Measurements from ENCODE around the gene UFSP1. TPM values are rescaled to one million over a fixed set of nuclear protein-coding genes. Genes with fewer than 3 reads are reported as not detected.

The UFSP1 gene
- total RNA-seq, 1 donor from 2014 or later: 1.6 TPM

GRCh38 chr7:100878685-100879084, 10.8 kb downstream of the UFSP1 start:
- Histone ChIP-seq H3K4me3 (ENCODE audit: low read depth, low read length) (no peak overlapping the region), H3K36me3 (ENCODE audit: control insufficient read depth, insufficient read depth, low read length) (peaks cover 1% of the 10 kb centered on the region), H3K27me3 (ENCODE audit: control insufficient read depth, insufficient read depth, low read length) (no peaks in the 10 kb centered on the region)
- TF ChIP-seq, protein P1, sequence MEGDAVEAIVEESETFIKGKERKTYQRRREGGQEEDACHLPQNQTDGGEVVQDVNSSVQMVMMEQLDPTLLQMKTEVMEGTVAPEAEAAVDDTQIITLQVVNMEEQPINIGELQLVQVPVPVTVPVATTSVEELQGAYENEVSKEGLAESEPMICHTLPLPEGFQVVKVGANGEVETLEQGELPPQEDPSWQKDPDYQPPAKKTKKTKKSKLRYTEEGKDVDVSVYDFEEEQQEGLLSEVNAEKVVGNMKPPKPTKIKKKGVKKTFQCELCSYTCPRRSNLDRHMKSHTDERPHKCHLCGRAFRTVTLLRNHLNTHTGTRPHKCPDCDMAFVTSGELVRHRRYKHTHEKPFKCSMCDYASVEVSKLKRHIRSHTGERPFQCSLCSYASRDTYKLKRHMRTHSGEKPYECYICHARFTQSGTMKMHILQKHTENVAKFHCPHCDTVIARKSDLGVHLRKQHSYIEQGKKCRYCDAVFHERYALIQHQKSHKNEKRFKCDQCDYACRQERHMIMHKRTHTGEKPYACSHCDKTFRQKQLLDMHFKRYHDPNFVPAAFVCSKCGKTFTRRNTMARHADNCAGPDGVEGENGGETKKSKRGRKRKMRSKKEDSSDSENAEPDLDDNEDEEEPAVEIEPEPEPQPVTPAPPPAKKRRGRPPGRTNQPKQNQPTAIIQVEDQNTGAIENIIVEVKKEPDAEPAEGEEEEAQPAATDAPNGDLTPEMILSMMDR (IDR thresholded peaks at IDR 0.05; ENCODE audit: insufficient read depth, low read length, poor library complexity, severe bottlenecking): no peak
- no peak for DNase-seq (ENCODE audit: low read depth)

DNA sequence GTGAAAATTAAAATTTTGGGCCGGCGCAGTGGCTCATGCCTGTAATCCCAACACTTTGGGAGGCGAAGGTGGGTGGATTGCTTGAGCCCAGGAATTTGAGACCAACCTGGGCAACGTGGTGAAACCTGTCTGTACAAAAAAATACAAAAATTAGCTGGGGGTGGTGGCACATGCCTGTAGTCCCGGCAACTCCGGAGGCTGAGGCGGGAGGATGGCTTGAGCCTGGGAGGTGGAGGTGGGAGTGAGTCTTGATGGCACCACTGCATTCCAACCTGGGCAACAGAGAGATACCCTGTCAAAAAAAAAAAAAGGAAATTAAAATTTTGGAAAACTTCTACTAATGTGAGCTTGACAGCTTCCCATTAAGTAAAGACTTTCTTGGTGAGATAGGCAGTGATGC, 11.5 kb downstream of the UFSP1 start:
- Histone ChIP-seq H3K36me3 (ENCODE audit: control insufficient read depth, insufficient read depth, low read length) (peaks cover 1% of the 10 kb centered on the region), H3K4me3 (ENCODE audit: low read depth, low read length) (no peak overlapping the region), H3K27me3 (ENCODE audit: control insufficient read depth, insufficient read depth, low read length) (no peaks in the 10 kb centered on the region)
- TF ChIP-seq, protein P1 (IDR thresholded peaks at IDR 0.05; ENCODE audit: insufficient read depth, low read length, poor library complexity, severe bottlenecking): no peak
- no peak for DNase-seq (ENCODE audit: low read depth)

DNA sequence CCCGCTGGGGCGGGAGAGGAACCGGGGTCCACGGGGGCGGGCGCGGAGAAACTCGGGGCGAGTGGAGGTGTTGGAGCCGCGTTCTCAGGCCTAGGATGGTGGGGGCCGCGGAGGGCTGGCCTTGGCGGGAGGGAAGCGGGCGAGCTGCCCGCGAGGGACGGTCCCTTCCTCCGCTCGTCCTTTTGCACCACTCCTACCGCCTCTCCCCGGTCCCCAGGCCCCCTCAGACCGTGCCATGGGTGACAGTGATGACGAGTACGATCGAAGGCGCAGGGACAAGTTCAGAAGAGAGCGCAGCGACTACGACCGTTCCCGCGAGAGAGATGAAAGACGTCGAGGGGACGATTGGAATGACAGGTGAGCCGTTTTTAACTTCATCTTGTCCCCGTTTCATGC, 14.2 kb downstream of the UFSP1 start:
- H3K4me3 ChIP-seq (ENCODE audit: low read depth, low read length): peak overlapping the region; percentile 85
- no peak for DNase-seq (ENCODE audit: low read depth)
- no peaks in the 10 kb centered on the region for H3K27me3 ChIP-seq (ENCODE audit: control insufficient read depth, insufficient read depth, low read length)
- peaks cover 6% of the 10 kb centered on the region for H3K36me3 ChIP-seq (ENCODE audit: control insufficient read depth, insufficient read depth, low read length)
- TF ChIP-seq, protein P1 (IDR thresholded peaks at IDR 0.05; ENCODE audit: insufficient read depth, low read length, poor library complexity, severe bottlenecking): no peak

DNA sequence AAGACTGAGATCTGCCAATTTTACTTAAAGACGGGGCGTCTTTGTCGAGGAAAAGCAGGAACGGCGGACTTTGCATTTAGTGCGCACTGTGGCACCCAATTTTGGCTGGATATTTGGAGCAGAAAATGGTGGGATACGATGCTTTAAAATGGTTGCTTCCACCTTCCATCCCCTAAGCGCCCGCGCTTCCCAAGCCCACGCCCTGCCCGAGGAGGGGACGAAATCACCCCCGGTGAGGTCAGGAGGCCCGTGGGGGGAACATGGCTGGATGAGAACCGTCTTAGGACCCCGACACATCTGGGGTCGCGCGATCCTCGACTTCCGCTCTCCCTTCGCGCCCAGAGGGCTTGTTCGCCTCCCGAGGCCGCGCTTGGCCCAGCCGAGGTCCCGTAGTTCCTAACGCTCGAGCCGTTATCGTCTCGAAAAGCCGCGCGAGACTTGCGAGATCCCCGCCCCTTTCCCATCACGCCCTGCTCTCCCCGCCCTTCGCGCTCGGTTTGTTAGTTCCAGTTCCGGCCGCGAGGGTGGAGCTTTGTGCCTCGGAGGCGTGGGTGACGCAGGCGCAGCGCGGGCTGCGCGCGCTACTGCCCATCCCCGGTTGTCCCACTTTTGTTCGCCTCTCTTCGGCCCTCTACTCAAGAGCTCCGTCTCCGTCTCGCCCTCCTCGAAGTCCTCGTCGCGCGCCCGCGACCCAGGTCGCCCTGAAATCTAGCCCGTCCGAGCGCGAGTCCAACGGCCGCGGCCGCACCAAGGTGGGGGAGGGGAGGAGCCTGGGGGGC, 14.7 kb downstream of the UFSP1 start, which contains the start of gene SRRT:
Gene SRRT, plus strand, starts transcription at position 527 of the 779 bp plus-strand sequence. CDS start 488 bp downstream, outside the sequence.
- Histone ChIP-seq H3K36me3 (ENCODE audit: control insufficient read depth, insufficient read depth, low read length) (peaks cover 7% of the 10 kb centered on the region), H3K4me3 (ENCODE audit: low read depth, low read length) (peak within 1 kb of the TSS; percentile 85), H3K27me3 (ENCODE audit: control insufficient read depth, insufficient read depth, low read length) (no peaks in the 10 kb centered on the region)
- peak; percentile 78 for DNase-seq (ENCODE audit: low read depth)
- TF ChIP-seq, protein P1 (IDR thresholded peaks at IDR 0.05; ENCODE audit: insufficient read depth, low read length, poor library complexity, severe bottlenecking): peak; percentile 8

DNA sequence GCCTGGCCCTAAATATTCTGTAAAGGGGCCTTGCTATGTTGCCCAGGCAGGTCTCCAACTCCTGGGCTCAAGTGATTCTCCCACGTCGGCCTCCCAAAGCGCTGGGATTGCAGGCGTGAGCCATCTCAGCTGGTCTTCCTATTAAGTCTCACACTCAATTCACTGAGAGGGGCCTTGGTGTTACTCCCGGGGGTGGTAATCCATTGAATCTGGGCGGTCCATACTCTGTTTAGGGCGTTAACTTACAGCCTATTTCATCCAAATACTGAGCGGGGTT, 15.3 kb downstream of the UFSP1 start:
- TF ChIP-seq, protein P1 (IDR thresholded peaks at IDR 0.05; ENCODE audit: insufficient read depth, low read length, poor library complexity, severe bottlenecking): no peak
- DNase-seq (ENCODE audit: low read depth): no peak
- no peaks in the 10 kb centered on the region for H3K27me3 ChIP-seq (ENCODE audit: control insufficient read depth, insufficient read depth, low read length)
- H3K36me3 ChIP-seq (ENCODE audit: control insufficient read depth, insufficient read depth, low read length): peaks cover 7% of the 10 kb centered on the region
- H3K4me3 ChIP-seq (ENCODE audit: low read depth, low read length): peak overlapping the region; percentile 85

All from kidney epithelial cell (primary cell).